ENCODE data around the gene CAB39L. TPM values are rescaled to one million over a fixed set of nuclear protein-coding genes. Genes with fewer than 3 reads are reported as not detected.

Gene CAB39L
- total and polyA plus RNA-seq, 2 of the 4 experiments (the other 2 are of a cell fraction): 8.5 to 16.7 TPM

GRCh38 chr13:49323344-49323743 lies 120.5 kb downstream of the CAB39L start:
- Histone ChIP-seq H3K14ac (replicated peaks; ENCODE audit: low read depth, low read length) (no peak overlapping the region), H3K56ac (ENCODE audit: extremely low read depth, insufficient read depth, low read length) (no peak overlapping the region), H4K20me1 (ENCODE audit: insufficient read depth, low read length) (no peaks in the 10 kb centered on the region), H3K9me1 (ENCODE audit: insufficient read depth, low read length) (peaks cover 10% of the 10 kb centered on the region), H3K27me3 (ENCODE audit: control insufficient read depth, insufficient read depth, low read length) (no peaks in the 10 kb centered on the region), H3K9me3 (ENCODE audit: control insufficient read depth, insufficient read depth, low read length) (no peaks in the 10 kb centered on the region), H2BK20ac (ENCODE audit: low read depth, low read length) (no peak overlapping the region), H3K4ac (ENCODE audit: low read depth, low read length) (no peak overlapping the region), H3K18ac (ENCODE audit: low read depth, low read length) (no peak overlapping the region), H4K5ac (ENCODE audit: low read depth, low read length) (no peak overlapping the region), H2AK9ac (replicated peaks; ENCODE audit: low read depth, low read length, poor library complexity) (no peak overlapping the region), H3K4me1 (ENCODE audit: control insufficient read depth, insufficient read depth, low read length) (peaks cover 12% of the 10 kb centered on the region), H2BK5ac (ENCODE audit: low read depth, low read length, poor library complexity, severe bottlenecking) (no peak overlapping the region), H4K8ac (ENCODE audit: low read depth in 2 of 2, low read length in 2 of 2) (no peak overlapping the region), H3K9ac (ENCODE audit: low read depth, low read length) (no peak overlapping the region), H4K91ac (ENCODE audit: insufficient read depth, low read depth, low read length) (no peak overlapping the region), H2BK15ac (ENCODE audit: low read depth, low read length) (0 out of 3 replicates have a peak overlapping the region, but pooled peaks have one; percentile 23), H3K27ac (ENCODE audit: insufficient read depth, low read length) (no peak overlapping the region), H3K4me3 (ENCODE audit: insufficient read depth, low read depth, low read length) (no peak overlapping the region), H3K23ac (ENCODE audit: low read depth, low read length) (no peak overlapping the region), H3K4me2 (ENCODE audit: low read depth, low read length) (no peak overlapping the region), H3K79me1 (ENCODE audit: low read depth in 1 of 2, low read length in 2 of 2) (0 out of 4 replicates have a peak, but pooled peaks cover 0 to 8% of the 10 kb centered on the region in 2 experiments), H2BK120ac (ENCODE audit: low read depth, low read length) (no peak overlapping the region), H2AK5ac (ENCODE audit: low read depth, low read length) (no peak overlapping the region), H3K36me3 (ENCODE audit: control insufficient read depth, insufficient read depth, low read length) (no peaks in the 10 kb centered on the region; the same call in 1 of the 2 replicates), H2AFZ (replicated peaks; ENCODE audit: low read length, poor library complexity) (no peak overlapping the region)
- TF ChIP-seq FOS (IDR thresholded peaks at IDR 0.05; ENCODE audit: low read depth, low read length) (no peak), MAFK (IDR thresholded peaks at IDR 0.05; ENCODE audit: low read depth, low read length) (no peak), CHD1 (IDR thresholded peaks at IDR 0.05; ENCODE audit: low read depth, low read length) (no peak), BHLHE40 (IDR thresholded peaks at IDR 0.05; ENCODE audit: low read depth, low read length) (no peak), CTCF (conservative IDR thresholded peaks at IDR 0.05; ENCODE audit: low read depth, low read length) (no peak), NFE2L2 (IDR thresholded peaks at IDR 0.05; ENCODE audit: low read depth, low read length) (no peak), USF2 (IDR thresholded peaks at IDR 0.05; ENCODE audit: low read depth, low read length) (no peak), RCOR1 (IDR thresholded peaks at IDR 0.05; ENCODE audit: insufficient replicate concordance, low read length) (no peak), RFX5 (IDR thresholded peaks at IDR 0.05; ENCODE audit: low read depth, low read length) (no peak), MAZ (IDR thresholded peaks at IDR 0.05; ENCODE audit: borderline replicate concordance, low read depth, low read length) (no peak), MXI1 (IDR thresholded peaks at IDR 0.05; ENCODE audit: borderline replicate concordance, low read depth, low read length) (no peak), ELK1 (IDR thresholded peaks at IDR 0.05; ENCODE audit: borderline replicate concordance, low read depth, low read length) (no peak), POLR2A (IDR thresholded peaks at IDR 0.05; ENCODE audit: low read depth, low read length) (no peak), CEBPB (IDR thresholded peaks at IDR 0.05; ENCODE audit: low read depth, low read length) (no peak), RAD21 (IDR thresholded peaks at IDR 0.05; ENCODE audit: low read length) (no peak), SMC3 (IDR thresholded peaks at IDR 0.05; ENCODE audit: low read depth, low read length) (no peak)
- in situ Hi-C loops (cut with MboI; ENCODE audit: low sequenced_read_pairs): no loop called here
- DNase-seq (no peak), ATAC-seq (ENCODE audit: low read depth) (no peak)
- intact Hi-C loops (cut with micrococcal nuclease): no loop called here
- dilution Hi-C loops (cut with HindIII; ENCODE audit: low sequenced_read_pairs, unreplicated experiment): no loop called here
- WGBS, 2 experiments (ENCODE audit: extremely low coverage in 2 of 2, insufficient read length in 1 of 2): no CpG with 5 or more reads among the region's 7 CpGs
- BruUV-seq (replicated peaks): no TSS peak
- POLR2A ChIA-PET (ENCODE audit: unreplicated experiment): no interaction called here
- CTCF ChIA-PET: no interaction called here
